Measurements from ENCODE around the gene FOXN1.

FOXN1 gene

GRCh38 chr17:28577466-28577824, 71.3 kb downstream of the FOXN1 start:
- Histone ChIP-seq H3F3A (ENCODE audit: low read depth) (no peaks in the 10 kb centered on the region), H4K20me1 (ENCODE audit: insufficient read depth, low read length, poor library complexity, severe bottlenecking) (no peaks in the 10 kb centered on the region), H2AFZ (ENCODE audit: low read length) (no peak overlapping the region), H3K4me3 (ENCODE audit: low read length, poor library complexity, severe bottlenecking) (no peak overlapping the region), H3K27me3 (ENCODE audit: insufficient read depth, low read length, poor library complexity, severe bottlenecking) (no peaks in the 10 kb centered on the region), H3K4me2 (ENCODE audit: low read depth, low read length, poor library complexity, severe bottlenecking) (no peak overlapping the region), H3K36me3 (ENCODE audit: insufficient read depth, low read length) (peaks cover 47% of the 10 kb centered on the region; the same call in 1 of the 2 replicates), H3K79me2 (ENCODE audit: insufficient read depth, low read length) (no peaks in the 10 kb centered on the region), H3K9me2 (replicated peaks; ENCODE audit: low read depth, low read length) (no peaks in the 10 kb centered on the region), H3K9me3 (ENCODE audit: insufficient read depth, low read depth, low read length) (no peaks in the 10 kb centered on the region), H3K9ac (ENCODE audit: low read depth, low read length, poor library complexity, severe bottlenecking) (no peak overlapping the region), H3K4me1 (ENCODE audit: insufficient read depth, low read length, poor library complexity, severe bottlenecking) (peaks cover 1% of the 10 kb centered on the region)
- TF ChIP-seq EZH2phosphoT487 (IDR thresholded peaks at IDR 0.05; ENCODE audit: borderline replicate concordance) (no peak), CTCF (conservative IDR thresholded peaks at IDR 0.05; ENCODE audit: low read length) (no peak)

GRCh38 chr17:28578246-28579195, 72.4 kb downstream of the FOXN1 start:
- Histone ChIP-seq H3K9ac (ENCODE audit: low read depth, low read length, poor library complexity, severe bottlenecking) (no peak overlapping the region), H4K20me1 (ENCODE audit: insufficient read depth, low read length, poor library complexity, severe bottlenecking) (no peaks in the 10 kb centered on the region), H3K4me3 (ENCODE audit: low read length, poor library complexity, severe bottlenecking) (no peak overlapping the region), H2AFZ (ENCODE audit: low read length) (no peak overlapping the region), H3K27me3 (ENCODE audit: insufficient read depth, low read length, poor library complexity, severe bottlenecking) (no peaks in the 10 kb centered on the region), H3K79me2 (ENCODE audit: insufficient read depth, low read length) (no peaks in the 10 kb centered on the region), H3K4me2 (ENCODE audit: low read depth, low read length, poor library complexity, severe bottlenecking) (no peak overlapping the region), H3K36me3 (ENCODE audit: insufficient read depth, low read length) (peaks cover 58% of the 10 kb centered on the region; the same call in 1 of the 2 replicates), H3K9me3 (ENCODE audit: insufficient read depth, low read depth, low read length) (no peaks in the 10 kb centered on the region), H3K9me2 (replicated peaks; ENCODE audit: low read depth, low read length) (no peaks in the 10 kb centered on the region), H3K4me1 (ENCODE audit: insufficient read depth, low read length, poor library complexity, severe bottlenecking) (no peaks in the 10 kb centered on the region), H3F3A (ENCODE audit: low read depth) (no peaks in the 10 kb centered on the region)
- no peak for TF ChIP-seq CTCF (conservative IDR thresholded peaks at IDR 0.05; ENCODE audit: low read length)
- no peak for TF ChIP-seq EZH2phosphoT487 (IDR thresholded peaks at IDR 0.05; ENCODE audit: borderline replicate concordance)

- Histone ChIP-seq H3K79me2 (ENCODE audit: insufficient read depth, low read length) (no peaks in the 10 kb centered on the region), H3K4me2 (ENCODE audit: low read depth, low read length, poor library complexity, severe bottlenecking) (no peak overlapping the region), H3K27me3 (ENCODE audit: insufficient read depth, low read length, poor library complexity, severe bottlenecking) (no peaks in the 10 kb centered on the region), H3K36me3 (ENCODE audit: insufficient read depth, low read length) (peaks cover 68% of the 10 kb centered on the region; the same call in 1 of the 2 replicates), H3K9ac (ENCODE audit: low read depth, low read length, poor library complexity, severe bottlenecking) (no peak overlapping the region), H3K9me2 (replicated peaks; ENCODE audit: low read depth, low read length) (no peaks in the 10 kb centered on the region), H3K4me3 (ENCODE audit: low read length, poor library complexity, severe bottlenecking) (no peak overlapping the region), H2AFZ (ENCODE audit: low read length) (no peak overlapping the region), H3K9me3 (ENCODE audit: insufficient read depth, low read depth, low read length) (no peaks in the 10 kb centered on the region), H4K20me1 (ENCODE audit: insufficient read depth, low read length, poor library complexity, severe bottlenecking) (no peaks in the 10 kb centered on the region), H3F3A (ENCODE audit: low read depth) (no peaks in the 10 kb centered on the region), H3K4me1 (ENCODE audit: insufficient read depth, low read length, poor library complexity, severe bottlenecking) (no peaks in the 10 kb centered on the region)
- no peak for TF ChIP-seq CTCF (conservative IDR thresholded peaks at IDR 0.05; ENCODE audit: low read length)
- no peak for TF ChIP-seq EZH2phosphoT487 (IDR thresholded peaks at IDR 0.05; ENCODE audit: borderline replicate concordance)
These were observed 73.4 kb downstream of the FOXN1 start for GRCh38 chr17:28579526-28579925.

Data from Loucy (cell line).